Heart left ventricle (tissue), 16 donors: Measurements from ENCODE around the gene PLCL1. TPM values are rescaled to one million over a fixed set of nuclear protein-coding genes. Genes with fewer than 3 reads are reported as not detected.

Source experiments
- ATAC-seq, 4 donors: fragments of 200-7000 bp; cut with Tn5 transposase; one replicate each; pipeline ENCODE4 v1.9.1; 2020 to 2022; ENCODE audit warnings: moderate library complexity in 4 of 4, mild to moderate bottlenecking in 3 of 4, moderate number of reproducible peaks in 1 of 4
- DNase-seq, 5 donors: peaks; one replicate each; pipeline ENCODE4 v3.0.0-alpha.2; 2020
- H3K27ac ChIP-seq, 12 donors: fragments of 200-600 bp; sonication (generic) in 4 of 12; one replicate each; pipeline versions ENCODE4 v1.5.0 to v1.8.0; 2016 to 2022; ENCODE audit warnings: mild to moderate bottlenecking in 2 of 12
- H3K27me3 ChIP-seq, 9 donors: fragments of 200-600 bp; sonication (generic) in 2 of 9; one replicate each; pipeline versions ENCODE4 v1.5.1 to v1.8.0; 2016 to 2022; ENCODE audit warnings: mild to moderate bottlenecking in 3 of 9
- H3K36me3 ChIP-seq, 9 donors: fragments of 200-600 bp; sonication (generic) in 2 of 9; one replicate each; pipeline versions ENCODE4 v1.5.0 to v1.8.0; 2018 to 2022; ENCODE audit warnings: mild to moderate bottlenecking in 2 of 9
- H3K4me1 ChIP-seq, 12 donors: fragments of 200-600 bp; sonication (generic) in 4 of 12; one replicate each; pipeline versions ENCODE4 v1.5.0 to v1.8.0; 2016 to 2022; ENCODE audit warnings: mild to moderate bottlenecking in 3 of 12
- H3K4me3 ChIP-seq, 12 donors: fragments of 200-600 bp; sonication (generic) in 4 of 12; one replicate each; pipeline versions ENCODE4 v1.5.0 to v1.8.0; 2017 to 2022; ENCODE audit warnings: mild to moderate bottlenecking in 9 of 12, moderate library complexity in 4 of 12
- H3K9me3 ChIP-seq, 12 donors: fragments of 200-600 bp; sonication (generic) in 4 of 12; one replicate each; pipeline versions ENCODE4 v1.5.0 to v1.8.0; 2016 to 2022; ENCODE audit warnings: mild to moderate bottlenecking in 1 of 12
- POLR2A ChIP-seq, 2 donors: fragments of 450-650 bp; IDR thresholded peaks; one replicate each; pipeline ENCODE4 v1.6.1; 2017; ENCODE audit warnings: antibody characterized with exemption in 2 of 2, mild to moderate bottlenecking in 2 of 2, moderate library complexity in 2 of 2
- WGBS, 4 donors: extraction: QIAGEN DNeasy Blood & Tissue Kit in 2 of 4; methylation state at CpG; one replicate each; pipeline versions ENCODE4 v1.1.5 to v1.1.7; 2013 to 2018; 5-methylcytosine and 5-hydroxymethylcytosine counted together
- intact Hi-C, 10 donors: fragments of 100-400 bp; cut with DNase I; formaldehyde crosslinking; loops; one replicate each; pipeline versions ENCODE4 v1.11.1 to v1.14.2; 2022
- polyA plus RNA-seq, 2 donors: library from polyadenylated mRNA; stranded (reverse); fragments of 200-250 nt; gene quantifications; one replicate each; pipeline ENCODE4 v1.2.3, GENCODE V29; 2013
- total RNA-seq, 9 donors: library from RNA; depleted of rRNA in 2 of 9; stranded (reverse); fragments of >200 nt in 2 of 9; fragmentation: NEBNext Ultra II Directional in 3 of 9; extraction: Animal tissue kit (Norgen Biotek cat#: 25700) in 3 of 9; gene quantifications; one replicate each; pipeline versions ENCODE4 v1.1.0 to v1.2.4, GENCODE V29; 2016 to 2023
- TF ChIP-seq, protein P1 (sequence below), 12 donors: fragments of 200-600 bp; sonication (generic) in 4 of 12; IDR thresholded peaks; one replicate each; pipeline versions ENCODE4 v1.5.0 to v1.8.0; 2018 to 2022; ENCODE audit warnings: antibody characterized with exemption in 12 of 12, mild to moderate bottlenecking in 5 of 12
- donor health status: ischemic (EF 13 %, LVEDD 7.1; RV severe dilation, severe dysfunction).
- donor health status: healthy with polysubstance abuse.
- donor health status: DM: no; HTN: yes; CAD: no.
- donor health status: DM: no; HTN: no; CAD: no.
- donor health status: ischemic (EF 25% LVEDD 6.9; RV normal size, moderate dysfunction).
- donor health status: ischemic (EF 25% LVEDD 5.7; RV mildly dilated, moderate dysfunction).
- donor health status: healthy.
- donor health status: DM: yes; HTN: yes; CAD: no.
- donor health status: ischemic (EF 35%, LVEDD 5.7; RV mildly dilated, moderate dysfunction).
- donor health status: nonischemic (EF 11% LVEDD 7.7; RV severe dilation, severe dysfunction).
- donor health status: DM: yes; HTN: yes; CAD: no.
- donor health status: PGD.
- donor health status: ischemic (EF 29% LVEDD 5.4; RV normal size, mild dysfunction).
- donor health status: nonischemic (EF 23%, LVEDD 6.1; RV moderate dilation, normal function).

The PLCL1 gene
- total and polyA plus RNA-seq, 11 donors = 22.0 to 126 (median 90.4) TPM

- DNase-seq = no peak
- TF ChIP-seq POLR2A (IDR thresholded peaks at IDR 0.05) = no peak
- TF ChIP-seq, protein P1, sequence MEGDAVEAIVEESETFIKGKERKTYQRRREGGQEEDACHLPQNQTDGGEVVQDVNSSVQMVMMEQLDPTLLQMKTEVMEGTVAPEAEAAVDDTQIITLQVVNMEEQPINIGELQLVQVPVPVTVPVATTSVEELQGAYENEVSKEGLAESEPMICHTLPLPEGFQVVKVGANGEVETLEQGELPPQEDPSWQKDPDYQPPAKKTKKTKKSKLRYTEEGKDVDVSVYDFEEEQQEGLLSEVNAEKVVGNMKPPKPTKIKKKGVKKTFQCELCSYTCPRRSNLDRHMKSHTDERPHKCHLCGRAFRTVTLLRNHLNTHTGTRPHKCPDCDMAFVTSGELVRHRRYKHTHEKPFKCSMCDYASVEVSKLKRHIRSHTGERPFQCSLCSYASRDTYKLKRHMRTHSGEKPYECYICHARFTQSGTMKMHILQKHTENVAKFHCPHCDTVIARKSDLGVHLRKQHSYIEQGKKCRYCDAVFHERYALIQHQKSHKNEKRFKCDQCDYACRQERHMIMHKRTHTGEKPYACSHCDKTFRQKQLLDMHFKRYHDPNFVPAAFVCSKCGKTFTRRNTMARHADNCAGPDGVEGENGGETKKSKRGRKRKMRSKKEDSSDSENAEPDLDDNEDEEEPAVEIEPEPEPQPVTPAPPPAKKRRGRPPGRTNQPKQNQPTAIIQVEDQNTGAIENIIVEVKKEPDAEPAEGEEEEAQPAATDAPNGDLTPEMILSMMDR (IDR thresholded peaks at IDR 0.05) = no peak
- H3K4me3 ChIP-seq = no peak overlapping the region
- intact Hi-C loops = loop anchor here in 3 of 10 donors (5.0 to 10.0 kb wide), 3 partner anchors 67 to 85 kb away; partner anchors contain the start of gene PLCL1 (in 2 of the 3)
- no peaks in the 10 kb centered on the region for H3K27me3 ChIP-seq
- peak overlapping the region in 5 of 12 donors; percentile 5 to 77 (median 27) for H3K27ac ChIP-seq
- ATAC-seq = no peak
- H3K36me3 ChIP-seq = no peaks in the 10 kb centered on the region
- H3K4me1 ChIP-seq = peaks cover 0 to 66% (median 45%) of the 10 kb centered on the region in 12 donors
- H3K9me3 ChIP-seq = no peaks in the 10 kb centered on the region
- 11 to 25% (median 20%) methylated on average over 1 of the region's 1 CpG for WGBS, 4 donors
Observed at GRCh38 chr2:197890168-197890567, 85.8 kb downstream of the PLCL1 start.

- 59 to 68% (median 64%) methylated on average over 7 of the region's 7 CpGs for WGBS, 4 donors
- H3K4me1 ChIP-seq = peaks cover 0 to 68% (median 45%) of the 10 kb centered on the region in 12 donors
- H3K27ac ChIP-seq = peak overlapping the region in 7 of 12 donors; percentile 8 to 78 (median 48)
- no peak for ATAC-seq
- no peak for TF ChIP-seq POLR2A (IDR thresholded peaks at IDR 0.05)
- TF ChIP-seq, protein P1 (IDR thresholded peaks at IDR 0.05) = no peak
- no peaks in the 10 kb centered on the region for H3K9me3 ChIP-seq
- intact Hi-C loops = loop anchor here in 3 of 10 donors (5.0 to 10.0 kb wide), 3 partner anchors 65 to 87 kb away; partner anchors contain the start of gene PLCL1 (in 2 of the 3)
- no peaks in the 10 kb centered on the region for H3K36me3 ChIP-seq
- no peaks in the 10 kb centered on the region for H3K27me3 ChIP-seq
- H3K4me3 ChIP-seq = no peak overlapping the region
- no peak for DNase-seq
Observed at GRCh38 chr2:197891897-197892442, 87.6 kb downstream of the PLCL1 start.

DNA sequence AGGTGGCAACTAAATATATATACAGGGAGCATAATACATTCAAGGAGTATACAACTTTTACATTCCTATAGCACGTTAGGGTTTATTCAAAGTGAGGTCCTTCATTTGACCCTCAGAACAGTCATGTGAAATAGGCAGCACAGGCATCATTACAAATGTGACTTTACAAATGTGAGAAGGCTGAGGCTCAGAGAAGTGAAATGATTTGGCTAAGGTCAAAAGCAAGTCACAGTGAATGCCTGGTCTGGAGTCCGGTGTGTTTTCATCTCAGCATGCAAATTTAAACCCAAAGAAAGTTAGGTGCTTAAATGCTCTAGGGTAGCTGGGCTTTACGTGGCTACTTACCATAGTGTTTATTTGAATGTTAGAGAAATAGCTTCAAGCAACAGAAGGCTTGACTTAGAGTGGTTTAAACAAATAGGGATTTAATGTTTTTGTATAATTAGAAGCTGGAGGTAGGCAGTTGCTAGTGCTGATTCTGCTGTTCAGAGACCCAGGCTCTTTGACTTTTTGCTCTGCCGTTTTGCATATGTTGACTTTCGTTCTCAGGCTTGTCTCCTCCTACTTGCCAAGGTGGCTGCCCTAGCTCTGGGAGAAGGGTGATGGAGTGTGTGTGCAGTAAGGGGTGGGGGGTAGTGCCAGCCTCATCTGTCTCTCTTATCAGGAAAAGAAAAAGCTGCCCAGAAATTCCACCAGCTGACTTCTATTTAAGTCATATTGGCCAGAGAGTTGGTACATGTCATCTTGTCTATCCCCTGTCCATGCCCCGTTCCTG lies 89.2 kb downstream of the PLCL1 start:
- peaks cover 6 to 74% (median 46%) of the 10 kb centered on the region in 12 donors for H3K4me1 ChIP-seq
- DNase-seq (peak in 4 of 5 donors; percentile 41 to 72 (median 57)), ATAC-seq (peak; percentile 90 to 95 (median 94))
- peak overlapping the region; percentile 56 to 83 (median 74) for H3K27ac ChIP-seq
- peak overlapping the region in 7 of 12 donors; percentile 2 to 28 (median 23) for H3K4me3 ChIP-seq
- TF ChIP-seq, protein P1 (IDR thresholded peaks at IDR 0.05) = no peak
- TF ChIP-seq POLR2A (IDR thresholded peaks at IDR 0.05) = no peak
- no peaks in the 10 kb centered on the region for H3K36me3 ChIP-seq
- no peaks in the 10 kb centered on the region for H3K27me3 ChIP-seq
- no peaks in the 10 kb centered on the region for H3K9me3 ChIP-seq
- 37 to 46% (median 42%) methylated on average over 6 of the region's 6 CpGs for WGBS, 4 donors
- intact Hi-C loops = loop anchor here in 3 of 10 donors (5.0 to 10.0 kb wide), 3 partner anchors 64 to 89 kb away; partner anchors contain the start of gene PLCL1 (in 2 of the 3)

DNA sequence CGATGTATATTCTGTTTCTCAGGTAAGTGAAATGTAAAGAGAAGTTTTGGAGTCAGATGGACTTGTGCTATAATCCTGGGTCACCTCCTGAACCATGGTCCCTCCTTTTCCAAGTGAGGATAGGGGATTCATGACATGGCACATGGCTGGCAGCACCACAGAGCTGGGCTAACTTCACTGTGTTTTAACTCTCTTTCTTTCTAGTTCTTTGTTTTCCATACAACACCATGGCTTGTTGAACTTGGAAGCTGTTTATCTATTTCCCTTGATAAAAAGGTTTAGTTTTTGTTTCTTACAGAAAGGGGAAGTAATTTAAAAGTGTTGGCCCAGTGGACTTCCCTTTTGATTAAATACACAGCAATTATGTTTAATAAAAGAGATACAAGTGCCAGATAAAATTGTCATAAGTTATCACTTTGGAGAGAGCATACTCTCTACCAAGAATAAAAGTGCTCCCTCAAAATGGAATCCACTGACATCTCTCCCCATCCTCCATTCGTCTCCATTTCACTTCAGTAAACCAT lies 90.4 kb downstream of the PLCL1 start:
- intact Hi-C loops = loop anchor here in 4 of 10 donors (5.0 to 10.0 kb wide), 4 partner anchors 62 to 90 kb away; partner anchors contain the start of gene PLCL1 (in 2 of the 4)
- peak overlapping the region in 10 of 12 donors; percentile 56 to 83 (median 76) for H3K27ac ChIP-seq
- no peaks in the 10 kb centered on the region for H3K9me3 ChIP-seq
- no peak for ATAC-seq
- H3K27me3 ChIP-seq = no peaks in the 10 kb centered on the region
- 11 to 44% (median 38%) methylated on average over 2 of the region's 2 CpGs for WGBS, 4 donors
- DNase-seq = no peak
- H3K4me1 ChIP-seq = peaks cover 3 to 63% (median 37%) of the 10 kb centered on the region in 12 donors
- TF ChIP-seq, protein P1 (IDR thresholded peaks at IDR 0.05) = no peak
- no peak for TF ChIP-seq POLR2A (IDR thresholded peaks at IDR 0.05)
- H3K4me3 ChIP-seq = no peak overlapping the region
- no peaks in the 10 kb centered on the region for H3K36me3 ChIP-seq
